HG03159 (cell line): Measurements from ENCODE around the gene NEUROG3.
"Not testable (repeated sequence)": the region's sequence is repeated elsewhere in the genome, so short reads cannot be mapped to it uniquely, and the experiment has no call there.

Experiments used
- ATAC-seq: cut with Tn5 transposase; IDR thresholded peaks from one replicate; pipeline ENCODE4 v1.9.1; 2021; ENCODE audit warnings: mild to moderate bottlenecking, moderate library complexity; ENCODE audit not compliant: unreplicated experiment

NEUROG3 gene

GRCh38 chr10:69572159-69573055, 815 bp downstream of the NEUROG3 start:
- ATAC-seq = no peak

- no peak for ATAC-seq
These were observed 1.5 kb downstream of the NEUROG3 start for GRCh38 chr10:69571618-69572158.

GRCh38 chr10:69570050-69570816, 3.0 kb downstream of the NEUROG3 start:
- no peak for ATAC-seq

GRCh38 chr10:69569396-69569934, 3.8 kb downstream of the NEUROG3 start:
- no peak for ATAC-seq

GRCh38 chr10:69568472-69569395, 4.5 kb downstream of the NEUROG3 start:
- no peak for ATAC-seq

- no peak for ATAC-seq
These were observed 5.3 kb downstream of the NEUROG3 start for GRCh38 chr10:69567920-69568319.

GRCh38 chr10:69562731-69563254, 10.4 kb downstream of the NEUROG3 start:
- no peak for ATAC-seq

GRCh38 chr10:69559525-69559924, 13.7 kb downstream of the NEUROG3 start:
- no peak for ATAC-seq

GRCh38 chr10:69558559-69558958, 14.7 kb downstream of the NEUROG3 start:
- ATAC-seq = no peak

- no peak for ATAC-seq
These were observed 18.6 kb downstream of the NEUROG3 start for GRCh38 chr10:69554611-69555010.

- no peak for ATAC-seq
These were observed 19.9 kb downstream of the NEUROG3 start for GRCh38 chr10:69553328-69553727.

GRCh38 chr10:69552268-69552667, 21.0 kb downstream of the NEUROG3 start:
- ATAC-seq = no peak

GRCh38 chr10:69549959-69550358, 23.3 kb downstream of the NEUROG3 start:
- no peak for ATAC-seq

- no peak for ATAC-seq
These were observed 31.8 kb downstream of the NEUROG3 start for GRCh38 chr10:69541463-69541862.

GRCh38 chr10:69538461-69538860, 34.8 kb downstream of the NEUROG3 start:
- no peak for ATAC-seq

GRCh38 chr10:69537449-69537848, 35.8 kb downstream of the NEUROG3 start:
- no peak for ATAC-seq

- not testable (repeated sequence) for ATAC-seq
These were observed 36.7 kb downstream of the NEUROG3 start for GRCh38 chr10:69536521-69536920.

- ATAC-seq = no peak
These were observed 39.6 kb downstream of the NEUROG3 start for GRCh38 chr10:69533658-69534057.

- ATAC-seq = no peak
These were observed 45.3 kb downstream of the NEUROG3 start for GRCh38 chr10:69527961-69528360.
